HEK293 (cell line): ENCODE results near the gene CACNA1G.
A peak's percentile ranks its signal among the peaks of the same experiment; 100 is the strongest.

Experiments
- CTCF ChIA-PET: fragments of 350-600 bp; formaldehyde crosslinking; extraction: SDS; loops from one replicate; lab custom pipeline; 2021; ENCODE audit warnings: antibody characterized with exemption; lab: Yijun Ruan, JAX
- POLR2A ChIA-PET: fragments of 300-600 bp; formaldehyde crosslinking; extraction: SDS; loops from one replicate; lab custom pipeline; 2020; ENCODE audit warnings: antibody characterized with exemption, inconsistent platforms; lab: Yijun Ruan, JAX
- H3K27ac ChIP-seq: fragments of 200-500 bp; sonication (Bioruptor generic); 2 replicates; pipeline ENCODE4 v1.5.1; 2014; ENCODE audit warnings: low read depth, low read length, control low read depth, inconsistent platforms; ENCODE audit errors: extremely low read depth
- H3K36me3 ChIP-seq, 2 experiments: fragments of 200-500 bp in 1 of 2; sonication (Bioruptor generic) in 1 of 2; 1 replicate in 1 of 2; 2 replicates in 1 of 2; pipeline ENCODE4 v1.5.1; 2014 to 2017; ENCODE audit warnings: inconsistent platforms in 2 of 2, low read length in 2 of 2; ENCODE audit not compliant: control insufficient read depth in 2 of 2, insufficient read depth in 1 of 2
- H3K4me1 ChIP-seq: fragments of 200-500 bp; sonication (Bioruptor generic); 2 replicates; pipeline ENCODE4 v1.5.1; 2014; ENCODE audit warnings: mild to moderate bottlenecking, low read length, inconsistent platforms; ENCODE audit not compliant: control insufficient read depth, insufficient read depth
- H3K4me3 ChIP-seq: 2 replicates; pipeline ENCODE4 v1.5.1; 2011; ENCODE audit warnings: low read depth, mild to moderate bottlenecking, control low read depth, low read length, moderate library complexity
- H3K9me3 ChIP-seq: fragments of 200-500 bp; sonication (Bioruptor generic); 2 replicates; pipeline ENCODE4 v1.5.1; 2014; ENCODE audit warnings: low read depth, low read length, inconsistent platforms; ENCODE audit not compliant: control insufficient read depth, insufficient read depth
- GLIS1 ChIP-seq: fragments of 450-650 bp; formaldehyde crosslinking; IDR thresholded peaks from 2 replicates; pipeline ENCODE4 v1.5.1; 2016; ENCODE audit warnings: missing biosample characterization, missing genetic modification characterization
- KLF16 ChIP-seq: fragments of 450-650 bp; formaldehyde crosslinking; IDR thresholded peaks from 2 replicates; pipeline ENCODE4 v1.5.1; 2017; ENCODE audit warnings: missing biosample characterization, missing genetic modification characterization
- OSR2 ChIP-seq: fragments of 450-650 bp; formaldehyde crosslinking; IDR thresholded peaks from 2 replicates; pipeline ENCODE4 v1.5.1; 2016; ENCODE audit warnings: missing biosample characterization, missing genetic modification characterization
- WT1 ChIP-seq: fragments of 450-650 bp; formaldehyde crosslinking; IDR thresholded peaks from 2 replicates; pipeline ENCODE4 v1.5.1; 2016; ENCODE audit warnings: missing biosample characterization, missing genetic modification characterization
- YY1 ChIP-seq: fragments of 450-650 bp; formaldehyde crosslinking; IDR thresholded peaks from 2 replicates; pipeline ENCODE4 v1.5.1; 2018; ENCODE audit warnings: missing biosample characterization, missing genetic modification characterization
- ZNF112 ChIP-seq: fragments of 450-650 bp; formaldehyde crosslinking; IDR thresholded peaks from 2 replicates; pipeline ENCODE4 v1.5.0; 2017; ENCODE audit warnings: missing biosample characterization, missing genetic modification characterization
- ZNF16 ChIP-seq: fragments of 450-650 bp; formaldehyde crosslinking; IDR thresholded peaks from 2 replicates; pipeline ENCODE4 v1.5.1; 2016; ENCODE audit warnings: low read depth, missing biosample characterization, missing genetic modification characterization
- ZNF202 ChIP-seq: fragments of 450-650 bp; formaldehyde crosslinking; IDR thresholded peaks from 2 replicates; pipeline ENCODE4 v1.5.1; 2016; ENCODE audit warnings: missing biosample characterization, missing genetic modification characterization, borderline replicate concordance
- ZNF24 ChIP-seq: fragments of 450-650 bp; formaldehyde crosslinking; IDR thresholded peaks from 2 replicates; pipeline ENCODE4 v1.5.1; 2016; ENCODE audit warnings: missing biosample characterization, missing genetic modification characterization
- ZNF560 ChIP-seq: fragments of 450-650 bp; formaldehyde crosslinking; IDR thresholded peaks from 2 replicates; pipeline ENCODE4 v1.5.1; 2017; ENCODE audit warnings: missing biosample characterization, missing genetic modification characterization, borderline replicate concordance
- ZNF600 ChIP-seq: fragments of 450-650 bp; formaldehyde crosslinking; IDR thresholded peaks from 2 replicates; pipeline ENCODE4 v1.5.1; 2016; ENCODE audit warnings: missing biosample characterization, missing genetic modification characterization
- ZNF610 ChIP-seq: fragments of 450-650 bp; formaldehyde crosslinking; IDR thresholded peaks from 2 replicates; pipeline ENCODE4 v1.5.1; 2016; ENCODE audit warnings: missing biosample characterization, missing genetic modification characterization, borderline replicate concordance
- ZNF785 ChIP-seq: fragments of 450-650 bp; formaldehyde crosslinking; IDR thresholded peaks from 2 replicates; pipeline ENCODE4 v1.5.1; 2016; ENCODE audit warnings: missing biosample characterization, missing genetic modification characterization
- TF ChIP-seq, protein P1 (sequence below): fragments of 450-650 bp; formaldehyde crosslinking; IDR thresholded peaks from 2 replicates; pipeline ENCODE4 v1.5.1; 2017; ENCODE audit warnings: missing biosample characterization, missing genetic modification characterization
- TF ChIP-seq, protein P2 (sequence below): fragments of 450-650 bp; formaldehyde crosslinking; IDR thresholded peaks from 2 replicates; pipeline ENCODE4 v1.5.1; 2016; ENCODE audit warnings: missing biosample characterization, missing genetic modification characterization, borderline replicate concordance
- TF ChIP-seq, protein P3 (sequence below): fragments of 450-650 bp; formaldehyde crosslinking; IDR thresholded peaks from 2 replicates; pipeline ENCODE4 v1.5.1; 2016; ENCODE audit warnings: missing biosample characterization, missing genetic modification characterization
- TF ChIP-seq, protein P4 (sequence below): fragments of 450-650 bp; formaldehyde crosslinking; IDR thresholded peaks from 2 replicates; pipeline ENCODE4 v1.5.1; 2016; ENCODE audit warnings: missing biosample characterization, missing genetic modification characterization

CACNA1G gene

DNA sequence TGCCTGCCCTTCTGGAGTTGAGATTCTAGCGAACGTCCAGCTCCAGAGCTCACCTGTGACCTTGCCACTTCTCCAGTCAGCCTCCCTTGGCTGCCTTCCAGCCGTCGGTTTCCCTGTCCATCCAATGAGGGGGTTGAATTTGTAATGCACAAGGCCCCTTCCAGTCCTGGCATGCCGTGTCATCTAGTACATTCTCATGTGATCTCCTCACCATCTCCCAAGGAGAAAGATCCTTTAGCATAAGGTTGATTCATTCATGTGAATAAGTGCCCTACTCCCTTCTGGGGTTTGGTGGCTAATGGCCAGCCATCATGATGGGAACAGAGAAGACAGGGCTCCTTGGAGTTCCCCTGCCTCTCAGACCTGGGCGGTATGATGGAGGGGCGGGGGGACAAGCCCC, 55.3 kb downstream of the CACNA1G start:
- no peak overlapping the region for H3K27ac ChIP-seq
- CTCF ChIA-PET = interaction anchor here (3.2 kb wide), 1 partner anchor 10 kb away, joined by 20 read pairs; no protein-coding TSS in a partner anchor
- H3K9me3 ChIP-seq = no peaks in the 10 kb centered on the region
- no peaks in the 10 kb centered on the region for H3K4me1 ChIP-seq
- POLR2A ChIA-PET = no interaction called here
- no peak overlapping the region for H3K4me3 ChIP-seq
- no peaks in the 10 kb centered on the region for H3K36me3 ChIP-seq
- TF ChIP-seq OSR2 (no peak), ZNF112 (tag by site-specific recombination) (no peak), YY1 (tag by site-specific recombination) (no peak), ZNF785 (tag by site-specific recombination) (no peak), ZNF610 (tag by site-specific recombination) (no peak), ZNF560 (tag by site-specific recombination) (no peak)

DNA sequence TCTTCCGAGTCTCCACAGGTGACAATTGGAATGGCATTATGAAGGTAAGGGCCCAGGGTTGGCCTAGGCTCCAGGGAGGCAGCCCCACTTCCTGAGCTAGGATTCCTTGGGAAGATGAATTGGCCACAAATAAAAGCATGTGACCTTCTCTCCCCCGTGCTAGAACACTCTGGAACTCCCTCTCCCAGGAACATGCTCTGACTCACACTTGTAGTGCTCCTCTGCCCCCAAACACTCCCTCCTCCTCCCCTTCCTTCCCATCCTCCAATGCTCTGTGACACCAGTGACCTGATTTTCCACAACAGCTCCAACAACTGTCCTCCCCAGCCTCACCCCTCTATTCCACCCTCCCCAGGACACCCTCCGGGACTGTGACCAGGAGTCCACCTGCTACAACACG, 57.8 kb downstream of the CACNA1G start:
- CTCF ChIA-PET = interaction anchor here (0.7 to 3.2 kb wide), 6 partner anchors 8 to 87 kb away, joined by 3 to 20 read pairs (median 7); no protein-coding TSS in a partner anchor

More for the DNA sequence above, 57.8 kb downstream of the CACNA1G start:
- no peaks in the 10 kb centered on the region for H3K9me3 ChIP-seq
- H3K4me1 ChIP-seq = no peaks in the 10 kb centered on the region
- H3K36me3 ChIP-seq = no peaks in the 10 kb centered on the region
- TF ChIP-seq ZNF610 (tag by site-specific recombination) (no peak), KLF16 (no peak), ZNF202 (tag by site-specific recombination) (no peak), ZNF16 (tag by site-specific recombination) (peak; percentile 40; the same call in 1 of the 2 replicates), GLIS1 (tag by site-specific recombination) (peak; percentile 42; the same call in 1 of the 2 replicates), ZNF24 (tag by site-specific recombination) (no peak), WT1 (peak; percentile 70), ZNF600 (tag by site-specific recombination) (peak; percentile 11; the same call in 1 of the 2 replicates)
- TF ChIP-seq, protein P1, sequence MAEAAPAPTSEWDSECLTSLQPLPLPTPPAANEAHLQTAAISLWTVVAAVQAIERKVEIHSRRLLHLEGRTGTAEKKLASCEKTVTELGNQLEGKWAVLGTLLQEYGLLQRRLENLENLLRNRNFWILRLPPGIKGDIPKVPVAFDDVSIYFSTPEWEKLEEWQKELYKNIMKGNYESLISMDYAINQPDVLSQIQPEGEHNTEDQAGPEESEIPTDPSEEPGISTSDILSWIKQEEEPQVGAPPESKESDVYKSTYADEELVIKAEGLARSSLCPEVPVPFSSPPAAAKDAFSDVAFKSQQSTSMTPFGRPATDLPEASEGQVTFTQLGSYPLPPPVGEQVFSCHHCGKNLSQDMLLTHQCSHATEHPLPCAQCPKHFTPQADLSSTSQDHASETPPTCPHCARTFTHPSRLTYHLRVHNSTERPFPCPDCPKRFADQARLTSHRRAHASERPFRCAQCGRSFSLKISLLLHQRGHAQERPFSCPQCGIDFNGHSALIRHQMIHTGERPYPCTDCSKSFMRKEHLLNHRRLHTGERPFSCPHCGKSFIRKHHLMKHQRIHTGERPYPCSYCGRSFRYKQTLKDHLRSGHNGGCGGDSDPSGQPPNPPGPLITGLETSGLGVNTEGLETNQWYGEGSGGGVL (tag by site-specific recombination) = peak; percentile 47
- TF ChIP-seq, protein P2, sequence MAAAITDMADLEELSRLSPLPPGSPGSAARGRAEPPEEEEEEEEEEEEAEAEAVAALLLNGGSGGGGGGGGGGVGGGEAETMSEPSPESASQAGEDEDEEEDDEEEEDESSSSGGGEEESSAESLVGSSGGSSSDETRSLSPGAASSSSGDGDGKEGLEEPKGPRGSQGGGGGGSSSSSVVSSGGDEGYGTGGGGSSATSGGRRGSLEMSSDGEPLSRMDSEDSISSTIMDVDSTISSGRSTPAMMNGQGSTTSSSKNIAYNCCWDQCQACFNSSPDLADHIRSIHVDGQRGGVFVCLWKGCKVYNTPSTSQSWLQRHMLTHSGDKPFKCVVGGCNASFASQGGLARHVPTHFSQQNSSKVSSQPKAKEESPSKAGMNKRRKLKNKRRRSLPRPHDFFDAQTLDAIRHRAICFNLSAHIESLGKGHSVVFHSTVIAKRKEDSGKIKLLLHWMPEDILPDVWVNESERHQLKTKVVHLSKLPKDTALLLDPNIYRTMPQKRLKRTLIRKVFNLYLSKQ = no peak
- TF ChIP-seq, protein P3, sequence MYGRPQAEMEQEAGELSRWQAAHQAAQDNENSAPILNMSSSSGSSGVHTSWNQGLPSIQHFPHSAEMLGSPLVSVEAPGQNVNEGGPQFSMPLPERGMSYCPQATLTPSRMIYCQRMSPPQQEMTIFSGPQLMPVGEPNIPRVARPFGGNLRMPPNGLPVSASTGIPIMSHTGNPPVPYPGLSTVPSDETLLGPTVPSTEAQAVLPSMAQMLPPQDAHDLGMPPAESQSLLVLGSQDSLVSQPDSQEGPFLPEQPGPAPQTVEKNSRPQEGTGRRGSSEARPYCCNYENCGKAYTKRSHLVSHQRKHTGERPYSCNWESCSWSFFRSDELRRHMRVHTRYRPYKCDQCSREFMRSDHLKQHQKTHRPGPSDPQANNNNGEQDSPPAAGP = peak; percentile 59; the same call in 1 of the 2 replicates
- TF ChIP-seq, protein P4, sequence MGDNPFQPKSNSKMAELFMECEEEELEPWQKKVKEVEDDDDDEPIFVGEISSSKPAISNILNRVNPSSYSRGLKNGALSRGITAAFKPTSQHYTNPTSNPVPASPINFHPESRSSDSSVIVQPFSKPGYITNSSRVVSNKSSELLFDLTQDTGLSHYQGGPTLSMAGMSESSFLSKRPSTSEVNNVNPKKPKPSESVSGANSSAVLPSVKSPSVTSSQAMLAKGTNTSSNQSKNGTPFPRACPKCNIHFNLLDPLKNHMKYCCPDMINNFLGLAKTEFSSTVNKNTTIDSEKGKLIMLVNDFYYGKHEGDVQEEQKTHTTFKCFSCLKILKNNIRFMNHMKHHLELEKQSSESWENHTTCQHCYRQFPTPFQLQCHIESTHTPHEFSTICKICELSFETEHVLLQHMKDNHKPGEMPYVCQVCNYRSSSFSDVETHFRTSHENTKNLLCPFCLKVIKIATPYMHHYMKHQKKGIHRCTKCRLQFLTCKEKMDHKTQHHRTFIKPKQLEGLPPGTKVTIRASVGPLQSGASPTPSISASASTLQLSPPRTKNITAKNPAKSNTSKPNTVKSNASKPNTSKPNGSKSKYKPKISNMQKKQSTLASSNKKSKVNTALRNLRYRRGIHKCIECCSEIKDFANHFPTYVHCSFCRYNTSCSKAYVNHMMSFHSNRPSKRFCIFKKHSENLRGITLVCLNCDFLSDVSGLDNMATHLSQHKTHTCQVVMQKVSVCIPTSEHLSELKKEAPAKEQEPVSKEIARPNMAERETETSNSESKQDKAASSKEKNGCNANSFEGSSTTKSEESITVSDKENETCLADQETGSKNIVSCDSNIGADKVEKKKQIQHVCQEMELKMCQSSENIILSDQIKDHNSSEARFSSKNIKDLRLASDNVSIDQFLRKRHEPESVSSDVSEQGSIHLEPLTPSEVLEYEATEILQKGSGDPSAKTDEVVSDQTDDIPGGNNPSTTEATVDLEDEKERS (tag by site-specific recombination) = no peak
- TF ChIP-seq, all 188 proteins: peak for 6
- no peak overlapping the region for H3K27ac ChIP-seq
- no peak overlapping the region for H3K4me3 ChIP-seq
- POLR2A ChIA-PET = interaction anchor here (0.6 kb wide), 1 partner anchor 35 kb away, joined by 3 read pairs; no protein-coding TSS in a partner anchor
